Loucy (cell line): Measurements from ENCODE around the gene CSTF2T.

Experiments
- CTCF ChIP-seq: fragments of 200-600 bp; sonication (generic); conservative IDR thresholded peaks from 2 replicates; pipeline ENCODE4 v1.5.1; 2014; ENCODE audit warnings: mild to moderate bottlenecking, antibody characterized with exemption, low read length
- EZH2phosphoT487 ChIP-seq: fragments of 200-600 bp; IDR thresholded peaks from 2 replicates; pipeline ENCODE4 v1.6.1; 2018; ENCODE audit warnings: antibody characterized with exemption, mild to moderate bottlenecking, moderate library complexity, borderline replicate concordance

GRCh38 chr10:51699475-51700227 lies at the start of gene CSTF2T:
- TF ChIP-seq CTCF, result no peak
- no peak for TF ChIP-seq EZH2phosphoT487
